ENCODE data around the gene OLIG1. TPM values are rescaled to one million over a fixed set of nuclear protein-coding genes. Genes with fewer than 3 reads are reported as not detected.

The OLIG1 gene
- total and polyA plus RNA-seq, 2 of the 8 experiments (the other 6 are each of a cell fraction or from before 2014, with no cell fraction given), result 0.65 to 1.2 TPM

GRCh38 chr21:33047231-33047630, 22.7 kb upstream of the OLIG1 start:
- H4K20me1 ChIP-seq (replicated peaks in 1 of 2; ENCODE audit: control insufficient read depth in 1 of 2, insufficient read depth in 2 of 2, low read length in 2 of 2), result no peaks in the 10 kb centered on the region
- no peak overlapping the region for H3K4me2 ChIP-seq (ENCODE audit: insufficient read depth in 1 of 2, low read depth in 2 of 2, low read length in 2 of 2)
- CTCF ChIA-PET (ENCODE audit: partially characterized antibody), result interaction anchor here (0.6 to 1.7 kb wide), 2 partner anchors 9 to 559 kb away, joined by 3 to 4 read pairs; no protein-coding TSS in a partner anchor
- H2BK20ac ChIP-seq (ENCODE audit: low read length), result no peak overlapping the region
- H3K36me3 ChIP-seq (ENCODE audit: control insufficient read depth in 2 of 4, insufficient read depth in 4 of 4, low read length in 3 of 4), result no peaks in the 10 kb centered on the region
- no peak for TF ChIP-seq JUND (IDR thresholded peaks at IDR 0.05; ENCODE audit: low read length)
- TF ChIP-seq RNF2 (IDR thresholded peaks at IDR 0.05; ENCODE audit: borderline replicate concordance, low read depth, low read length, missing control alignments, poor library complexity, severe bottlenecking), result no peak
- TF ChIP-seq CTBP2 (IDR thresholded peaks at IDR 0.05; ENCODE audit: borderline replicate concordance, insufficient read depth, insufficient read length, low read length), result no peak
- no peak for TF ChIP-seq TCF12 (IDR thresholded peaks at IDR 0.05; ENCODE audit: low read depth, low read length)
- no peak for TF ChIP-seq CHD2 (IDR thresholded peaks at IDR 0.05; ENCODE audit: low read length)
- TF ChIP-seq SP4 (IDR thresholded peaks at IDR 0.05; ENCODE audit: low read length), result no peak
- no peak for TF ChIP-seq FOSL1 (IDR thresholded peaks at IDR 0.05; ENCODE audit: insufficient read depth, low read depth, low read length)
- no peak for TF ChIP-seq SIRT6 (IDR thresholded peaks at IDR 0.05; ENCODE audit: low read length)
- TF ChIP-seq SIN3A (conservative IDR thresholded peaks at IDR 0.05 in 1 of 2, IDR thresholded peaks at IDR 0.05 in 1 of 2; ENCODE audit: low read depth in 1 of 2, low read length in 2 of 2), result no peak
- no peak for TF ChIP-seq CEBPB (IDR thresholded peaks at IDR 0.05; ENCODE audit: low read depth, low read length)
- TF ChIP-seq TAF1 (IDR thresholded peaks at IDR 0.05; ENCODE audit: low read depth, low read length), result no peak
- TF ChIP-seq KDM5A (IDR thresholded peaks at IDR 0.05; ENCODE audit: low read length), result no peak
- TF ChIP-seq ZNF274 (IDR thresholded peaks at IDR 0.05; ENCODE audit: borderline replicate concordance, extremely low read depth, low read length), result no peak
- no peak for TF ChIP-seq SP1 (IDR thresholded peaks at IDR 0.05; ENCODE audit: low read depth, low read length)
- no peak overlapping the region for H4K91ac ChIP-seq (replicated peaks; ENCODE audit: insufficient read length, low read length)
- no peaks in the 10 kb centered on the region for H3K23me2 ChIP-seq (ENCODE audit: low read depth, low read length)
- WGBS, 2 experiments (ENCODE audit: extremely low coverage in 1 of 2, insufficient coverage in 1 of 2, insufficient read length in 1 of 2, insufficient replicate concordance in 2 of 2, low coverage in 1 of 2, low lambda C conversion rate in 2 of 2, missing lambda C conversion rate in 1 of 2), result 89% methylated on average over 5 of the region's 5 CpGs; no CpG with 5 or more reads in 1 of the 2 experiments
- no peak overlapping the region for H3K23ac ChIP-seq (ENCODE audit: insufficient read length)
- H3K14ac ChIP-seq (ENCODE audit: insufficient read length), result no peak overlapping the region
- no peak overlapping the region for H3K27ac ChIP-seq (ENCODE audit: low read depth, low read length)
- no peak overlapping the region for H2AK5ac ChIP-seq (ENCODE audit: low read depth, low read length)
- no peak overlapping the region for H2AFZ ChIP-seq (ENCODE audit: low read length)
- H3K79me2 ChIP-seq (ENCODE audit: control insufficient read depth in 1 of 2, insufficient read depth in 2 of 2, low read length in 2 of 2), result no peaks in the 10 kb centered on the region
- H2BK120ac ChIP-seq (replicated peaks; ENCODE audit: low read depth, low read length), result no peak overlapping the region
- H2BK12ac ChIP-seq (ENCODE audit: low read depth, low read length), result no peak overlapping the region
- no peaks in the 10 kb centered on the region for H3K9me3 ChIP-seq (ENCODE audit: insufficient read depth in 2 of 2, low read depth in 1 of 2, low read length in 1 of 2)
- H3K79me1 ChIP-seq (ENCODE audit: low read depth, low read length), result no peaks in the 10 kb centered on the region
- no peak overlapping the region for H3K9ac ChIP-seq (replicated peaks in 1 of 4; ENCODE audit: extremely low read depth in 1 of 4, low read depth in 3 of 4, low read length in 3 of 4)
- FAIRE-seq (no peak), DNase-seq (ENCODE audit: low read depth in 1 of 2, low spot score in 2 of 2) (no peak)
- no peak overlapping the region for H2BK5ac ChIP-seq (ENCODE audit: low read depth, low read length)
- H3K18ac ChIP-seq (ENCODE audit: extremely low read depth, low read length), result no peak overlapping the region
- H3K4ac ChIP-seq (replicated peaks; ENCODE audit: insufficient read length, low read depth, low read length), result no peak overlapping the region
- no peak overlapping the region for H3K4me3 ChIP-seq (ENCODE audit: extremely low read depth in 1 of 4, insufficient read depth in 2 of 4, low read depth in 3 of 4, low read length in 4 of 4)
- no peak overlapping the region for H2BK15ac ChIP-seq (ENCODE audit: low read length)
- peaks cover 0 to 5% (median under 1%) of the 10 kb centered on the region in 4 experiments; a peak in 2 of 7 replicates for H3K4me1 ChIP-seq (replicated peaks in 1 of 4; ENCODE audit: control insufficient read depth in 3 of 4, insufficient read depth in 4 of 4, low read length in 3 of 4)
- POLR2A ChIA-PET (ENCODE audit: partially characterized antibody), result no interaction called here
- peaks cover 0 to 4% (median 1%) of the 10 kb centered on the region in 4 experiments; a peak in 3 of 7 replicates for H3K27me3 ChIP-seq (replicated peaks in 1 of 4; ENCODE audit: control insufficient read depth in 3 of 4, extremely low read depth in 1 of 4, insufficient read depth in 3 of 4, low read length in 3 of 4)
- no peak overlapping the region for H3K56ac ChIP-seq (replicated peaks; ENCODE audit: insufficient read length, low read depth, low read length)
- no peak overlapping the region for H4K8ac ChIP-seq (ENCODE audit: extremely low read depth, insufficient read depth, low read length)
- H4K5ac ChIP-seq (ENCODE audit: insufficient read length, low read depth, low read length), result no peak overlapping the region

All from H1 (cell line).